HepG2 (cell line): ENCODE measurements around the gene DAPK1. TPM values are rescaled to one million over a fixed set of nuclear protein-coding genes. Genes with fewer than 3 reads are reported as not detected.

Experiments used
- IKZF1 ChIP-seq: fragments of 450-650 bp; IDR thresholded peaks from 2 replicates; pipeline ENCODE4 v1.7.1; 2016
- KDM2A ChIP-seq: sonication (generic); formaldehyde crosslinking; IDR thresholded peaks from 2 replicates; pipeline ENCODE4 v1.4.0; 2020; ENCODE audit warnings: low read depth, missing genetic modification reagents, borderline replicate concordance
- SOX13 ChIP-seq, 3 experiments: fragments of 450-650 bp in 1 of 3; sonication (generic) in 1 of 3; formaldehyde crosslinking in 1 of 3; IDR thresholded peaks in 2 of 3; conservative IDR thresholded peaks in 1 of 3; 2 replicates each; pipeline versions ENCODE4 v1.5.0 to v1.6.1; 2016 to 2020; ENCODE audit warnings: antibody characterized with exemption in 1 of 3, mild to moderate bottlenecking in 1 of 3, missing compliant biosample characterization in 1 of 3, missing genetic modification reagents in 1 of 3, moderate library complexity in 1 of 3
- STAG1 ChIP-seq: sonication (generic); formaldehyde crosslinking; IDR thresholded peaks from 2 replicates; pipeline ENCODE4 v1.4.0; 2020; ENCODE audit warnings: missing genetic modification reagents
- ZNF556 ChIP-seq: sonication (generic); formaldehyde crosslinking; IDR thresholded peaks from 2 replicates; pipeline ENCODE4 v1.4.0; 2020; ENCODE audit warnings: mild to moderate bottlenecking, missing genetic modification reagents, borderline replicate concordance
- ZNF710 ChIP-seq: sonication (generic); formaldehyde crosslinking; IDR thresholded peaks from 2 replicates; pipeline ENCODE4 v1.5.0; 2020; ENCODE audit warnings: mild to moderate bottlenecking, missing genetic modification reagents, borderline replicate concordance
- ZNF720 ChIP-seq: sonication (generic); formaldehyde crosslinking; IDR thresholded peaks from 2 replicates; pipeline ENCODE4 v1.4.0; 2020; ENCODE audit warnings: missing genetic modification reagents
- polyA plus RNA-seq, 8 experiments: library from polyadenylated mRNA; depleted of rRNA in 3 of 8; stranded (reverse) in 7 of 8; unstranded in 1 of 8; fragments of >200 nt; fragmentation: Illumina TruSeq in 4 of 8; extraction: Trizol in 4 of 8; gene quantifications; 2 replicates each; pipeline versions ENCODE4 v1.2.1 to v1.2.3, GENCODE V29; 2011 to 2016; ENCODE audit warnings: low read depth in 4 of 8, missing spikeins in 1 of 8, mixed read lengths in 1 of 8; ENCODE audit not compliant: insufficient read depth in 1 of 8
- total RNA-seq, 5 experiments: library from RNA; depleted of rRNA; stranded (reverse); fragments of >200 nt; fragmentation: Illumina TruSeq; extraction: Trizol; gene quantifications; 2 replicates each; pipeline ENCODE4 v1.2.3, GENCODE V29; 2016; ENCODE audit warnings: low read depth in 1 of 5
- TF ChIP-seq, protein P1 (sequence below), 2 experiments: fragments of 450-650 bp in 1 of 2; sonication (generic) in 1 of 2; formaldehyde crosslinking in 1 of 2; IDR thresholded peaks; 2 replicates each; pipeline versions ENCODE4 v1.6.1 to v1.8.0; 2016 to 2022; ENCODE audit warnings: antibody characterized with exemption in 1 of 2, mild to moderate bottlenecking in 1 of 2, missing genetic modification reagents in 1 of 2
- TF ChIP-seq, protein P2 (sequence below): sonication (generic); formaldehyde crosslinking; conservative IDR thresholded peaks from 2 replicates; pipeline ENCODE4 v1.8.0; 2022; ENCODE audit warnings: missing genetic modification reagents
- TF ChIP-seq, protein P3 (sequence below): sonication (generic); formaldehyde crosslinking; IDR thresholded peaks from 2 replicates; pipeline ENCODE4 v1.4.0; 2020; ENCODE audit warnings: missing genetic modification reagents
- TF ChIP-seq, protein P4 (sequence below): sonication (generic); formaldehyde crosslinking; IDR thresholded peaks from 2 replicates; pipeline ENCODE4 v1.8.1; 2023; ENCODE audit warnings: mild to moderate bottlenecking, missing genetic modification reagents

The DAPK1 gene
- total and polyA plus RNA-seq, 2 of the 13 experiments (the other 11 are each of a cell fraction or from before 2014, with no cell fraction given): 35.7 to 35.9 TPM

GRCh38 chr9:87716141-87716540, 218.5 kb downstream of the DAPK1 start (continued):
- no peak for TF ChIP-seq ZNF710 (CRISPR knock-in tag)
- TF ChIP-seq, protein P1, sequence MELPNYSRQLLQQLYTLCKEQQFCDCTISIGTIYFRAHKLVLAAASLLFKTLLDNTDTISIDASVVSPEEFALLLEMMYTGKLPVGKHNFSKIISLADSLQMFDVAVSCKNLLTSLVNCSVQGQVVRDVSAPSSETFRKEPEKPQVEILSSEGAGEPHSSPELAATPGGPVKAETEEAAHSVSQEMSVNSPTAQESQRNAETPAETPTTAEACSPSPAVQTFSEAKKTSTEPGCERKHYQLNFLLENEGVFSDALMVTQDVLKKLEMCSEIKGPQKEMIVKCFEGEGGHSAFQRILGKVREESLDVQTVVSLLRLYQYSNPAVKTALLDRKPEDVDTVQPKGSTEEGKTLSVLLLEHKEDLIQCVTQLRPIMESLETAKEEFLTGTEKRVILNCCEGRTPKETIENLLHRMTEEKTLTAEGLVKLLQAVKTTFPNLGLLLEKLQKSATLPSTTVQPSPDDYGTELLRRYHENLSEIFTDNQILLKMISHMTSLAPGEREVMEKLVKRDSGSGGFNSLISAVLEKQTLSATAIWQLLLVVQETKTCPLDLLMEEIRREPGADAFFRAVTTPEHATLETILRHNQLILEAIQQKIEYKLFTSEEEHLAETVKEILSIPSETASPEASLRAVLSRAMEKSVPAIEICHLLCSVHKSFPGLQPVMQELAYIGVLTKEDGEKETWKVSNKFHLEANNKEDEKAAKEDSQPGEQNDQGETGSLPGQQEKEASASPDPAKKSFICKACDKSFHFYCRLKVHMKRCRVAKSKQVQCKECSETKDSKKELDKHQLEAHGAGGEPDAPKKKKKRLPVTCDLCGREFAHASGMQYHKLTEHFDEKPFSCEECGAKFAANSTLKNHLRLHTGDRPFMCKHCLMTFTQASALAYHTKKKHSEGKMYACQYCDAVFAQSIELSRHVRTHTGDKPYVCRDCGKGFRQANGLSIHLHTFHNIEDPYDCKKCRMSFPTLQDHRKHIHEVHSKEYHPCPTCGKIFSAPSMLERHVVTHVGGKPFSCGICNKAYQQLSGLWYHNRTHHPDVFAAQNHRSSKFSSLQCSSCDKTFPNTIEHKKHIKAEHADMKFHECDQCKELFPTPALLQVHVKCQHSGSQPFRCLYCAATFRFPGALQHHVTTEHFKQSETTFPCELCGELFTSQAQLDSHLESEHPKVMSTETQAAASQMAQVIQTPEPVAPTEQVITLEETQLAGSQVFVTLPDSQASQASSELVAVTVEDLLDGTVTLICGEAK (IDR thresholded peaks at IDR 0.05): no peak
- TF ChIP-seq, protein P1 (CRISPR knock-in tag; IDR thresholded peaks at IDR 0.05): no peak
- TF ChIP-seq, protein P2, sequence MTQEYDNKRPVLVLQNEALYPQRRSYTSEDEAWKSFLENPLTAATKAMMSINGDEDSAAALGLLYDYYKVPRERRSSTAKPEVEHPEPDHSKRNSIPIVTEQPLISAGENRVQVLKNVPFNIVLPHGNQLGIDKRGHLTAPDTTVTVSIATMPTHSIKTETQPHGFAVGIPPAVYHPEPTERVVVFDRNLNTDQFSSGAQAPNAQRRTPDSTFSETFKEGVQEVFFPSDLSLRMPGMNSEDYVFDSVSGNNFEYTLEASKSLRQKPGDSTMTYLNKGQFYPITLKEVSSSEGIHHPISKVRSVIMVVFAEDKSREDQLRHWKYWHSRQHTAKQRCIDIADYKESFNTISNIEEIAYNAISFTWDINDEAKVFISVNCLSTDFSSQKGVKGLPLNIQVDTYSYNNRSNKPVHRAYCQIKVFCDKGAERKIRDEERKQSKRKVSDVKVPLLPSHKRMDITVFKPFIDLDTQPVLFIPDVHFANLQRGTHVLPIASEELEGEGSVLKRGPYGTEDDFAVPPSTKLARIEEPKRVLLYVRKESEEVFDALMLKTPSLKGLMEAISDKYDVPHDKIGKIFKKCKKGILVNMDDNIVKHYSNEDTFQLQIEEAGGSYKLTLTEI: no peak
- no peak for TF ChIP-seq SOX13 (IDR thresholded peaks at IDR 0.05)
- TF ChIP-seq SOX13 (CRISPR knock-in tag; conservative IDR thresholded peaks at IDR 0.05 in 1 of 2, IDR thresholded peaks at IDR 0.05 in 1 of 2): no peak
- TF ChIP-seq, protein P3, sequence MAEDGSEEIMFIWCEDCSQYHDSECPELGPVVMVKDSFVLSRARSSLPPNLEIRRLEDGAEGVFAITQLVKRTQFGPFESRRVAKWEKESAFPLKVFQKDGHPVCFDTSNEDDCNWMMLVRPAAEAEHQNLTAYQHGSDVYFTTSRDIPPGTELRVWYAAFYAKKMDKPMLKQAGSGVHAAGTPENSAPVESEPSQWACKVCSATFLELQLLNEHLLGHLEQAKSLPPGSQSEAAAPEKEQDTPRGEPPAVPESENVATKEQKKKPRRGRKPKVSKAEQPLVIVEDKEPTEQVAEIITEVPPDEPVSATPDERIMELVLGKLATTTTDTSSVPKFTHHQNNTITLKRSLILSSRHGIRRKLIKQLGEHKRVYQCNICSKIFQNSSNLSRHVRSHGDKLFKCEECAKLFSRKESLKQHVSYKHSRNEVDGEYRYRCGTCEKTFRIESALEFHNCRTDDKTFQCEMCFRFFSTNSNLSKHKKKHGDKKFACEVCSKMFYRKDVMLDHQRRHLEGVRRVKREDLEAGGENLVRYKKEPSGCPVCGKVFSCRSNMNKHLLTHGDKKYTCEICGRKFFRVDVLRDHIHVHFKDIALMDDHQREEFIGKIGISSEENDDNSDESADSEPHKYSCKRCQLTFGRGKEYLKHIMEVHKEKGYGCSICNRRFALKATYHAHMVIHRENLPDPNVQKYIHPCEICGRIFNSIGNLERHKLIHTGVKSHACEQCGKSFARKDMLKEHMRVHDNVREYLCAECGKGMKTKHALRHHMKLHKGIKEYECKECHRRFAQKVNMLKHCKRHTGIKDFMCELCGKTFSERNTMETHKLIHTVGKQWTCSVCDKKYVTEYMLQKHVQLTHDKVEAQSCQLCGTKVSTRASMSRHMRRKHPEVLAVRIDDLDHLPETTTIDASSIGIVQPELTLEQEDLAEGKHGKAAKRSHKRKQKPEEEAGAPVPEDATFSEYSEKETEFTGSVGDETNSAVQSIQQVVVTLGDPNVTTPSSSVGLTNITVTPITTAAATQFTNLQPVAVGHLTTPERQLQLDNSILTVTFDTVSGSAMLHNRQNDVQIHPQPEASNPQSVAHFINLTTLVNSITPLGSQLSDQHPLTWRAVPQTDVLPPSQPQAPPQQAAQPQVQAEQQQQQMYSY (CRISPR knock-in tag): no peak
- no peak for TF ChIP-seq ZNF556 (CRISPR knock-in tag)
- TF ChIP-seq IKZF1: no peak
- no peak for TF ChIP-seq ZNF720 (CRISPR knock-in tag)
- TF ChIP-seq KDM2A (CRISPR knock-in tag): no peak
- TF ChIP-seq, protein P4, sequence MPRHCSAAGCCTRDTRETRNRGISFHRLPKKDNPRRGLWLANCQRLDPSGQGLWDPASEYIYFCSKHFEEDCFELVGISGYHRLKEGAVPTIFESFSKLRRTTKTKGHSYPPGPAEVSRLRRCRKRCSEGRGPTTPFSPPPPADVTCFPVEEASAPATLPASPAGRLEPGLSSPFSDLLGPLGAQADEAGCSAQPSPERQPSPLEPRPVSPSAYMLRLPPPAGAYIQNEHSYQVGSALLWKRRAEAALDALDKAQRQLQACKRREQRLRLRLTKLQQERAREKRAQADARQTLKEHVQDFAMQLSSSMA (CRISPR knock-in tag): no peak
- TF ChIP-seq STAG1 (CRISPR knock-in tag): no peak
